HepG2 (cell line): ENCODE data around the gene PPP1R27. TPM values are rescaled to one million over a fixed set of nuclear protein-coding genes. Genes with fewer than 3 reads are reported as not detected.

Experiments
- ATF1 ChIP-seq: IDR thresholded peaks from 2 replicates; pipeline ENCODE4 v1.6.1; 2016; ENCODE audit warnings: mild to moderate bottlenecking, control low read depth
- ATM ChIP-seq: fragments of 450-650 bp; IDR thresholded peaks from 2 replicates; pipeline ENCODE4 v1.7.1; 2017; ENCODE audit warnings: mild to moderate bottlenecking, borderline replicate concordance
- BATF2 ChIP-seq: sonication (generic); formaldehyde crosslinking; IDR thresholded peaks from 2 replicates; pipeline ENCODE4 v1.8.0; 2022; ENCODE audit warnings: mild to moderate bottlenecking, missing genetic modification reagents, moderate library complexity
- CC2D1A ChIP-seq: sonication (generic); formaldehyde crosslinking; IDR thresholded peaks from 2 replicates; pipeline ENCODE4 v1.8.1; 2023; ENCODE audit warnings: mild to moderate bottlenecking, missing genetic modification reagents
- CREB3 ChIP-seq: sonication (generic); formaldehyde crosslinking; IDR thresholded peaks from 2 replicates; pipeline ENCODE4 v1.5.0; 2020; ENCODE audit warnings: missing genetic modification reagents
- FOSL1 ChIP-seq: sonication (generic); formaldehyde crosslinking; IDR thresholded peaks from 2 replicates; pipeline ENCODE4 v1.9.0; 2021; ENCODE audit warnings: missing genetic modification reagents, borderline replicate concordance
- HDAC1 ChIP-seq: sonication (generic); formaldehyde crosslinking; IDR thresholded peaks from 2 replicates; pipeline ENCODE4 v1.5.1; 2020; ENCODE audit warnings: mild to moderate bottlenecking, missing genetic modification reagents
- HDAC6 ChIP-seq: fragments of 200-600 bp; sonication (generic); IDR thresholded peaks from 2 replicates; pipeline ENCODE4 v1.7.0; 2017; ENCODE audit warnings: mild to moderate bottlenecking, antibody characterized with exemption, low read length, low read depth
- HNF4G ChIP-seq, 2 experiments: sonication (generic) in 1 of 2; formaldehyde crosslinking in 1 of 2; IDR thresholded peaks; 2 replicates each; pipeline versions ENCODE4 v1.4.0 to v1.6.1; 2011 to 2020; ENCODE audit warnings: borderline replicate concordance in 2 of 2, low read depth in 2 of 2, mild to moderate bottlenecking in 2 of 2, low read length in 1 of 2, missing genetic modification reagents in 1 of 2, moderate library complexity in 1 of 2
- HOXA9 ChIP-seq: sonication (generic); formaldehyde crosslinking; IDR thresholded peaks from 2 replicates; pipeline ENCODE4 v1.8.1; 2022; ENCODE audit warnings: missing genetic modification reagents, mild to moderate bottlenecking, moderate library complexity, borderline replicate concordance
- KLF6 ChIP-seq: IDR thresholded peaks from 2 replicates; pipeline ENCODE4 v1.8.0; 2016; ENCODE audit warnings: missing biosample characterization, missing genetic modification reagents
- MEIS1 ChIP-seq: sonication (generic); formaldehyde crosslinking; IDR thresholded peaks from 2 replicates; pipeline ENCODE4 v1.9.0; 2021; ENCODE audit warnings: mild to moderate bottlenecking, missing genetic modification reagents, moderate library complexity, borderline replicate concordance
- MLX ChIP-seq: IDR thresholded peaks from 2 replicates; pipeline ENCODE4 v1.6.1; 2016
- ZFX ChIP-seq: sonication (generic); formaldehyde crosslinking; IDR thresholded peaks from 2 replicates; pipeline ENCODE4 v1.4.0; 2020; ENCODE audit warnings: mild to moderate bottlenecking, low read depth, missing genetic modification reagents, moderate library complexity
- ZGPAT ChIP-seq: IDR thresholded peaks from 2 replicates; pipeline ENCODE4 v1.6.1; 2016; ENCODE audit warnings: mild to moderate bottlenecking
- ZNF143 ChIP-seq: sonication (generic); formaldehyde crosslinking; IDR thresholded peaks from 2 replicates; pipeline ENCODE4 v1.4.0; 2020; ENCODE audit warnings: missing genetic modification reagents
- ZNF557 ChIP-seq: sonication (generic); formaldehyde crosslinking; IDR thresholded peaks from 2 replicates; pipeline ENCODE4 v1.4.0; 2020; ENCODE audit warnings: missing genetic modification reagents
- polyA plus RNA-seq, 8 experiments: library from polyadenylated mRNA; depleted of rRNA in 3 of 8; stranded (reverse) in 7 of 8; unstranded in 1 of 8; fragments of >200 nt; fragmentation: Illumina TruSeq in 4 of 8; extraction: Trizol in 4 of 8; gene quantifications; 2 replicates each; pipeline versions ENCODE4 v1.2.1 to v1.2.3, GENCODE V29; 2011 to 2016; ENCODE audit warnings: low read depth in 4 of 8, missing spikeins in 1 of 8, mixed read lengths in 1 of 8; ENCODE audit not compliant: insufficient read depth in 1 of 8
- total RNA-seq, 5 experiments: library from RNA; depleted of rRNA; stranded (reverse); fragments of >200 nt; fragmentation: Illumina TruSeq; extraction: Trizol; gene quantifications; 2 replicates each; pipeline ENCODE4 v1.2.3, GENCODE V29; 2016; ENCODE audit warnings: low read depth in 1 of 5
- TF ChIP-seq, protein P1 (sequence below): sonication (generic); formaldehyde crosslinking; IDR thresholded peaks from 2 replicates; pipeline ENCODE4 v1.8.0; 2022; ENCODE audit warnings: low read depth, missing genetic modification reagents
- TF ChIP-seq, protein P2 (sequence below), 2 experiments: fragments of 450-650 bp in 1 of 2; sonication (generic) in 1 of 2; formaldehyde crosslinking; IDR thresholded peaks; 2 replicates each; pipeline versions ENCODE4 v1.5.0 to v1.8.0; 2020 to 2022; ENCODE audit warnings: mild to moderate bottlenecking in 1 of 2, missing genetic modification reagents in 1 of 2
- TF ChIP-seq, protein P3 (sequence below): sonication (generic); formaldehyde crosslinking; IDR thresholded peaks from 2 replicates; pipeline ENCODE4 v1.4.0; 2020; ENCODE audit warnings: mild to moderate bottlenecking, missing genetic modification reagents

The PPP1R27 gene
- total and polyA plus RNA-seq, 2 of the 13 experiments (the other 11 are each of a cell fraction or from before 2014, with no cell fraction given): 0.17 to 1.00 TPM

GRCh38 chr17:81865733-81866439 is 31.0 kb upstream of the PPP1R27 start (continued):
- no peak for TF ChIP-seq ATF1 (CRISPR knock-in tag)
- no peak for TF ChIP-seq CREB3 (CRISPR knock-in tag)
- 0 out of 2 replicates have a peak, but pooled peaks have one; percentile 30 for TF ChIP-seq BATF2 (CRISPR knock-in tag)
- TF ChIP-seq ZGPAT (CRISPR knock-in tag): no peak
- no peak for TF ChIP-seq HDAC1 (CRISPR knock-in tag)
- TF ChIP-seq, protein P1, sequence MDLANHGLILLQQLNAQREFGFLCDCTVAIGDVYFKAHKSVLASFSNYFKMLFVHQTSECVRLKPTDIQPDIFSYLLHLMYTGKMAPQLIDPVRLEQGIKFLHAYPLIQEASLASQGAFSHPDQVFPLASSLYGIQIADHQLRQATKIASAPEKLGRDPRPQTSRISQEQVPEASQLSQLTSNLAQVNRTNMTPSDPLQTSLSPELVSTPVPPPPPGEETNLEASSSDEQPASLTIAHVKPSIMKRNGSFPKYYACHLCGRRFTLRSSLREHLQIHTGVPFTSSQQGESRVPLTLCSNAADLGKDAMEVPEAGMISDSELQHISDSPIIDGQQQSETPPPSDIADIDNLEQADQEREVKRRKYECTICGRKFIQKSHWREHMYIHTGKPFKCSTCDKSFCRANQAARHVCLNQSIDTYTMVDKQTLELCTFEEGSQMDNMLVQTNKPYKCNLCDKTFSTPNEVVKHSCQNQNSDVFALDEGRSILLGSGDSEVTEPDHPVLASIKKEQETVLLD (CRISPR knock-in tag): no peak
- TF ChIP-seq ZNF143 (CRISPR knock-in tag): no peak
- TF ChIP-seq, protein P2, sequence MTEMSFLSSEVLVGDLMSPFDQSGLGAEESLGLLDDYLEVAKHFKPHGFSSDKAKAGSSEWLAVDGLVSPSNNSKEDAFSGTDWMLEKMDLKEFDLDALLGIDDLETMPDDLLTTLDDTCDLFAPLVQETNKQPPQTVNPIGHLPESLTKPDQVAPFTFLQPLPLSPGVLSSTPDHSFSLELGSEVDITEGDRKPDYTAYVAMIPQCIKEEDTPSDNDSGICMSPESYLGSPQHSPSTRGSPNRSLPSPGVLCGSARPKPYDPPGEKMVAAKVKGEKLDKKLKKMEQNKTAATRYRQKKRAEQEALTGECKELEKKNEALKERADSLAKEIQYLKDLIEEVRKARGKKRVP (CRISPR knock-in tag; IDR thresholded peaks at IDR 0.05): no peak
- TF ChIP-seq, protein P3, sequence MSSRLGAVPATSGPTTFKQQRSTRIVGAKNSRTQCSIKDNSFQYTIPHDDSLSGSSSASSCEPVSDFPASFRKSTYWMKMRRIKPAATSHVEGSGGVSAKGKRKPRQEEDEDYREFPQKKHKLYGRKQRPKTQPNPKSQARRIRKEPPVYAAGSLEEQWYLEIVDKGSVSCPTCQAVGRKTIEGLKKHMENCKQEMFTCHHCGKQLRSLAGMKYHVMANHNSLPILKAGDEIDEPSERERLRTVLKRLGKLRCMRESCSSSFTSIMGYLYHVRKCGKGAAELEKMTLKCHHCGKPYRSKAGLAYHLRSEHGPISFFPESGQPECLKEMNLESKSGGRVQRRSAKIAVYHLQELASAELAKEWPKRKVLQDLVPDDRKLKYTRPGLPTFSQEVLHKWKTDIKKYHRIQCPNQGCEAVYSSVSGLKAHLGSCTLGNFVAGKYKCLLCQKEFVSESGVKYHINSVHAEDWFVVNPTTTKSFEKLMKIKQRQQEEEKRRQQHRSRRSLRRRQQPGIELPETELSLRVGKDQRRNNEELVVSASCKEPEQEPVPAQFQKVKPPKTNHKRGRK (CRISPR knock-in tag): no peak
- no peak for TF ChIP-seq KLF6 (CRISPR knock-in tag)
- no peak for TF ChIP-seq CC2D1A
- TF ChIP-seq MEIS1 (CRISPR knock-in tag): no peak
- no peak for TF ChIP-seq HDAC6
- no peak for TF ChIP-seq FOSL1
- TF ChIP-seq MLX (CRISPR knock-in tag): no peak
- no peak for TF ChIP-seq HOXA9 (CRISPR knock-in tag)
- TF ChIP-seq HNF4G (IDR thresholded peaks at IDR 0.05; ENCODE audit: borderline replicate concordance, low read depth, low read length): 0 out of 2 replicates have a peak, but pooled peaks have one; percentile 15
- no peak for TF ChIP-seq HNF4G (CRISPR knock-in tag; IDR thresholded peaks at IDR 0.05; ENCODE audit: borderline replicate concordance, low read depth)
- TF ChIP-seq ATM: no peak
- TF ChIP-seq ZFX: no peak
- TF ChIP-seq ZNF557 (CRISPR knock-in tag): no peak
